Myometrial cell (primary cell): Measurements from ENCODE around the gene CCNI2. TPM values are rescaled to one million over a fixed set of nuclear protein-coding genes. Genes with fewer than 3 reads are reported as not detected.

Experiments
- total RNA-seq: library from RNA; depleted of rRNA; stranded (reverse); fragments of >200 nt; gene quantifications from 2 replicates; pipeline ENCODE4 v1.2.3, GENCODE V29; 2015

CCNI2 gene
- not detected in 2 replicates for total RNA-seq

GRCh38 chr5:132746954-132747615 is at the start of gene CCNI2:
TSS of gene CCNI2 (plus strand) at chr5:132747426. CDS start at chr5:132747496, 70 bp downstream.

GRCh38 chr5:132736853-132737833 is 10.1 kb upstream of the CCNI2 start, which contains the start of gene KIF3A:
TSS of gene KIF3A (minus strand) at chr5:132737546. CDS start at chr5:132737419, 127 bp downstream.

GRCh38 chr5:132777209-132778069 is 30.2 kb downstream of the CCNI2 start, which contains the start of gene SEPTIN8:
TSS of gene SEPTIN8 (minus strand) at chr5:132777239. CDS start at chr5:132777137, 102 bp downstream.

Other genes starting within 250 kb of the CCNI2 start
- gene IL5, start 203.9 kb upstream of the CCNI2 start, total RNA-seq: not detected in 2 replicates
- gene RAD50, start 190.4 kb upstream of the CCNI2 start, total RNA-seq: 6.9 and 12.6 TPM in 2 replicates
- gene IL13, start 89.3 kb upstream of the CCNI2 start, total RNA-seq: not detected in 2 replicates
- gene IL4, start 73.4 kb upstream of the CCNI2 start, total RNA-seq: not detected in 2 replicates
- 3.9 and 4.9 TPM in 2 replicates for gene KIF3A, start 9.9 kb upstream of the CCNI2 start, total RNA-seq
- gene SEPTIN8, start 29.8 kb downstream of the CCNI2 start, total RNA-seq: 40.9 and 45.4 TPM in 2 replicates
- gene SOWAHA, start 65.9 kb downstream of the CCNI2 start, total RNA-seq: under 0.01 TPM in 1 of 2 replicates, not detected in the other
- gene SHROOM1, start 83.2 kb downstream of the CCNI2 start, total RNA-seq: 15.6 and 16.7 TPM in 2 replicates
- gene GDF9, start 119.0 kb downstream of the CCNI2 start, total RNA-seq: 0.18 TPM in 1 of 2 replicates, not detected in the other
- 185 and 209 TPM in 2 replicates for gene UQCRQ, start 119.2 kb downstream of the CCNI2 start, total RNA-seq
- 1.6 TPM in 1 of 2 replicates, not detected in the other for gene LEAP2, start 126.2 kb downstream of the CCNI2 start, total RNA-seq
- gene AFF4, start 216.2 kb downstream of the CCNI2 start, total RNA-seq: 25.7 and 35.8 TPM in 2 replicates